ENCODE data around the gene WDFY1. TPM values are rescaled to one million over a fixed set of nuclear protein-coding genes. Genes with fewer than 3 reads are reported as not detected.

The WDFY1 gene
- 91.8 and 95.7 TPM in 2 replicates for total RNA-seq

GRCh38 chr2:223944703-223945531 lies at the start of gene WDFY1:
WDFY1 (minus strand) TSS chr2:223945335; CDS start chr2:223945284, 51 bp downstream.

GRCh38 chr2:223957092-223957851 lies 12.1 kb upstream of the WDFY1 start, which contains the start of gene MRPL44:
MRPL44 (plus strand) TSS chr2:223957463; CDS start chr2:223957473, 10 bp downstream.

GRCh38 chr2:223837287-223838061 lies 107.7 kb downstream of the WDFY1 start, which contains the start of gene AP1S3:
AP1S3 (minus strand) TSS chr2:223837582; CDS start chr2:223837450, 132 bp downstream.

Other genes with a start within 250 kb of the WDFY1 start
- gene AP1S3, start 107.8 kb downstream of the WDFY1 start, total RNA-seq = 0.65 and 0.95 TPM in 2 replicates
- 24.8 and 31.4 TPM in 2 replicates for gene MRPL44, start 12.1 kb upstream of the WDFY1 start, total RNA-seq
- gene SERPINE2, start 94.0 kb upstream of the WDFY1 start, total RNA-seq = 2.2 and 2.4 TPM in 2 replicates